C4-2B (cell line): ENCODE measurements around the gene ZNRF3.

Source experiments
- CTCF ChIP-seq: fragments of 450-650 bp; conservative IDR thresholded peaks from 2 replicates; pipeline ENCODE4 v1.5.1; 2017; ENCODE audit warnings: mild to moderate bottlenecking
- ZFX ChIP-seq: fragments of 450-650 bp; IDR thresholded peaks from 2 replicates; pipeline ENCODE4 v1.6.1; 2017

GRCh38 chr22:28967969-28968368, 84.6 kb downstream of the ZNRF3 start:
- TF ChIP-seq CTCF (no peak), ZFX (no peak)
